ENCODE measurements around the gene KDM4B.
"Not testable (repeated sequence)": the region's sequence is repeated elsewhere in the genome, so short reads cannot be mapped to it uniquely, and the experiment has no call there.

The KDM4B gene

DNA sequence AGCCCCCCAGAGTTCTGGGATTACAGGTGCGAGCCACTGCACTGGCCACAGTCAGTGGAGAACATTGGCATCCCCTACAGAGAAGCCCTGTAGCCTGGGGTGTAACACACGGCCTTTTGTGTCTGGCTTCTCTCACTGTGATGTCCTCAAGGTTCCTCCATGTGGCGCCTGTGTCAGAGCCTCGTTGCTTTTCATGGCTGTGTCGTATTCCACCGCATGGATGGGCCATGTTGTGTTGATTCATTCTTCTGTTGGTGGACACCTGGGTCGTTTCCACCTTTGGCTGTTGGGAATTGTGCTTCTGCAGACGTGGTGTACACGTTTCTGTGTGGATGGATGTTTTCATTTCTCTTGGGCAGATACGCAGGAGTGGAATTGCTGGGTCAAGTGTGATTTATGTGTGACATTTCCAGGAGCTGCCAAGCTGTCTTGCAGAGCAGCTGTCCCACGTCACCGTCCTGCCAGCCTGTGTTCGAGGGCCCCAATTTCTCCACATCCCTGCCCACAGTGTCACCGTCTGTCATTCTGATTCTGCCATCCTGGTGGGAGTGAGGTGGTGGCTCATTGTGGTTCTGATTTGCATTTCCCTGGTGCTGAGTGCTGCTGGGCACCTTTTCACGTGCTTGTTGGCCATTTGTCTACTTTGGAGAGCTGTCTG lies 59.4 kb downstream of the KDM4B start:
- Histone ChIP-seq H3K4me1 (ENCODE audit: control insufficient read depth, insufficient read depth, low read length) (no peaks in the 10 kb centered on the region), H3K4me3 (ENCODE audit: low read depth, low read length) (no peak overlapping the region), H3K27me3 (ENCODE audit: control insufficient read depth, insufficient read depth, low read length) (no peaks in the 10 kb centered on the region), H3K27ac (ENCODE audit: low read depth, low read length) (no peak overlapping the region), H3K9me3 (ENCODE audit: control insufficient read depth, insufficient read depth, low read length) (no peaks in the 10 kb centered on the region), H3K9ac (ENCODE audit: low read depth, low read length) (no peak overlapping the region), H3K36me3 (ENCODE audit: control insufficient read depth, insufficient read depth, low read length) (peaks cover 6% of the 10 kb centered on the region; the same call in 1 of the 2 replicates)

DNA sequence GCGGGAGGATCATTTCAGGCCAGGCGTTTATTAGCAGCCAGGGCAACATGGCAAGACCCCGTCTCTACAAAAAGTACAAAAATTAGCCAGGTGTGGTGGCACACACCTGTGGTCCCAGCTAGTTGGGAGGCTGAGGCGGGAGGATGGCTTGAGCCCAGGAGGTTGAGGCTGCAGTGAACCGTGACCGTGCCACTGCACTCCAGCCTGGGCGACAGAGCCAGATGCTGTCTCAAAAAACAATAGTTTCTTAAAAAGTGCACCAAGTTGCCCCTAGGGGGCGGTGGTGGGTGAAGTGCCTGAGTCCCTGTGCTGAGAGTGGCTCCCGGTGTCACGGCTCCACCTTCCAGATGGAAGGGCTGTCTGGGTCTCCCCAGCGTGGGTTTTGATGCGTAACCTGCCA lies 60.7 kb downstream of the KDM4B start:
- not testable (repeated sequence) for H3K9me3 ChIP-seq (ENCODE audit: control insufficient read depth, insufficient read depth, low read length); H3K4me3 ChIP-seq (ENCODE audit: low read depth, low read length); H3K27ac ChIP-seq (ENCODE audit: low read depth, low read length); H3K27me3 ChIP-seq (ENCODE audit: control insufficient read depth, insufficient read depth, low read length); H3K9ac ChIP-seq (ENCODE audit: low read depth, low read length); H3K4me1 ChIP-seq (ENCODE audit: control insufficient read depth, insufficient read depth, low read length)
- peaks cover 18% of the 10 kb centered on the region for H3K36me3 ChIP-seq (ENCODE audit: control insufficient read depth, insufficient read depth, low read length)

DNA sequence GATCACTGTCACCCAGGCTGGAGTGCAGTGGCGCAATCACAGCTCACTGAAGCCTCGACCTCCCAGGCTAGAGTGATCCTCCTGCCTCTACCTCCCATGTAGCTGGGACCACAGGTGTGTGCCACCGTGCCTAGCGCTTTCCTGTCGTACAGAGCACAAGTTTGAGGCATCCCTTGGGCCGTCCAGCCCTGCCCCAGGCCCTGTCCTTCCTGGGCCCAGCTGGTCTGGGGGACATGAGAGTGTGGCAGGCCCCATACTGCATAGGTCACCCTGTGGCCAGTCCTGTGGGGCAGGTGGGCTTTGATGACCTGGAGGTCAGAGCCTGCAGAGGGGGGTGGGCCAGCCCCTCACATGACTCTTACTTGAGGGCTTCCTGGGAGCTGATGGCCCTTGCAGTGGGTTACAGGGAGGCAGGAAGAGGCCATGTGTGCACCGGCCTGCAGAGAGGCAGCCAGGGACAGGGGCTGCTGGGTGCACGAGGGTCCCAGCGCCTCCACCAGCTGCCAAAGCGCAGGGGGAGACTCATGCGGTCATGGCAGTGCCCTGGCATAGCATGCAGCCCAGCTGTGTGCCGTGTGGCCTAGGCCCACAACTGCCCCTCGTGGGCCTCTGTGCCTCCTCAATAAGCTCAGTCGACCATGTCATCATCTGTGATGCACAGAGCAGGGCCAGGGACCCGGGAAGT lies 61.4 kb downstream of the KDM4B start:
- no peaks in the 10 kb centered on the region for H3K27me3 ChIP-seq (ENCODE audit: control insufficient read depth, insufficient read depth, low read length)
- peaks cover 23% of the 10 kb centered on the region for H3K36me3 ChIP-seq (ENCODE audit: control insufficient read depth, insufficient read depth, low read length)
- no peak overlapping the region for H3K27ac ChIP-seq (ENCODE audit: low read depth, low read length)
- H3K9ac ChIP-seq (ENCODE audit: low read depth, low read length), result no peak overlapping the region
- no peaks in the 10 kb centered on the region for H3K9me3 ChIP-seq (ENCODE audit: control insufficient read depth, insufficient read depth, low read length)
- H3K4me1 ChIP-seq (ENCODE audit: control insufficient read depth, insufficient read depth, low read length), result no peaks in the 10 kb centered on the region
- H3K4me3 ChIP-seq (ENCODE audit: low read depth, low read length), result no peak overlapping the region

DNA sequence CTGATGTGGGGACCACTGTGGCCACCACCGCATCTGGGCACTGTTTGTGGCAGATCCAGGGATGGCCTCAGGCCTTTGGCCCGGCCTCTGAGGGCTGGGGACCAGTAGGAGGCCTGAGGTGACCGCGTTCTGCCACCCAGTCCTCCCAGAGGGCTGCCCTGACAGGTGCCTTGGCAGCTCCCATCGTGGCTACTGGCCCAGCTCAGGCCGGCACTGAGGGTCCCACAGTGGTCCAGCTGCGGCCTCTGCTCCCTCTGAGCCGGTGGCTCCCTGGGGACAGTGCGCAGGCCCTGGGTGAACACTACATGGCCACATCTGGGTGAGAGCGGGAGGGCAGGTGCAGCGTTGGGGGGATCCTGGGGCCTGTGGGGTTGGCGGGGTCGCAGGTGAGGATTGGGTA lies 61.9 kb downstream of the KDM4B start:
- Histone ChIP-seq H3K27ac (ENCODE audit: low read depth, low read length) (no peak overlapping the region), H3K36me3 (ENCODE audit: control insufficient read depth, insufficient read depth, low read length) (peaks cover 23% of the 10 kb centered on the region)

DNA sequence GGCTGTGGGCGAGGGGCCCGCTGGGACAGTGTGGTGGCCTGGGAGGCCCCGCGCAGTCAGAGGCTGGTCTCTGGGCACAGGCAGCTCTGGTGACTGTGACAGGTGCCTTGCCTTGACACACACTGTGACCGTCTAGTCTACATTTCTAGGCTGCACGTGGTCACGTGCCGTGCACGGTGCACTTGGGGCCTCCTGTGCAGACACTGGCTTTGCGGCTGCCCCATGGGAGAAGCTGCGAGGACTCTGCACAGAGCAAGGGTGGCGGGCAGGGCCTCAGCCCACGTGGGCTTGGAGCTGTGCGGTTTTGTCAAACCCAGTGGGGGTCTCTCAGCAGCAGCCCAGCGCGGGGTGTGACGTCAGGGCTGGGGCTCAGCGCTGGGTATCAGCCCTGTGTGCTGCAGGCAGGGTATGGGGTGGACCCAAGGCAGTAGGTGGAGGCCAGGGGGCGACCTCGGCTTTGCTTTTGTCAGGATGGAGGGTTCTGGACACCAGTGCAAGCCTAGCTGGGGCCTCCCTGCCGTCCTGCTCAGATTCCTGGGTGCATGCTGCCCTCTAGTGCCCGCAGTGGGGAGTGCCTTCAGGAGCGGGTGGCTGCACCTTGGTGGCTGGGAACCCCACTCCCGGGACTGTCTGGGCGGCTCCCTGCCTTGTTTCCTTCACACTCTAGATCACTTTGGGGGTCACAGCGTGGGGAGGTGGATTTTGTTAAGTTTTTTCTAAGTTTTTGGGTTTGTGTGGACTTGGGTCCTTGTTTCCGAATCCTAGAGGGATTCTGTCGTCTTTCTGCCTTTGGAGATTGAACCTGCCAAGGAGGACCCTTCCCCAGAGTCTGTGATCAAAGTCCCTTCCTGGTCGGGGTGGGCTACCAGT lies 62.6 kb downstream of the KDM4B start:
- Histone ChIP-seq H3K27me3 (ENCODE audit: control insufficient read depth, insufficient read depth, low read length) (no peaks in the 10 kb centered on the region), H3K27ac (ENCODE audit: low read depth, low read length) (peak overlapping the region; percentile 1), H3K9ac (ENCODE audit: low read depth, low read length) (no peak overlapping the region), H3K4me3 (ENCODE audit: low read depth, low read length) (no peak overlapping the region), H3K4me1 (ENCODE audit: control insufficient read depth, insufficient read depth, low read length) (no peaks in the 10 kb centered on the region), H3K36me3 (ENCODE audit: control insufficient read depth, insufficient read depth, low read length) (peaks cover 23% of the 10 kb centered on the region), H3K9me3 (ENCODE audit: control insufficient read depth, insufficient read depth, low read length) (no peaks in the 10 kb centered on the region)

More for the DNA sequence above, 61.9 kb downstream of the KDM4B start:
- H3K9me3 ChIP-seq (ENCODE audit: control insufficient read depth, insufficient read depth, low read length), result no peaks in the 10 kb centered on the region
- no peaks in the 10 kb centered on the region for H3K4me1 ChIP-seq (ENCODE audit: control insufficient read depth, insufficient read depth, low read length)
- H3K4me3 ChIP-seq (ENCODE audit: low read depth, low read length), result no peak overlapping the region
- no peaks in the 10 kb centered on the region for H3K27me3 ChIP-seq (ENCODE audit: control insufficient read depth, insufficient read depth, low read length)
- no peak overlapping the region for H3K9ac ChIP-seq (ENCODE audit: low read depth, low read length)

DNA sequence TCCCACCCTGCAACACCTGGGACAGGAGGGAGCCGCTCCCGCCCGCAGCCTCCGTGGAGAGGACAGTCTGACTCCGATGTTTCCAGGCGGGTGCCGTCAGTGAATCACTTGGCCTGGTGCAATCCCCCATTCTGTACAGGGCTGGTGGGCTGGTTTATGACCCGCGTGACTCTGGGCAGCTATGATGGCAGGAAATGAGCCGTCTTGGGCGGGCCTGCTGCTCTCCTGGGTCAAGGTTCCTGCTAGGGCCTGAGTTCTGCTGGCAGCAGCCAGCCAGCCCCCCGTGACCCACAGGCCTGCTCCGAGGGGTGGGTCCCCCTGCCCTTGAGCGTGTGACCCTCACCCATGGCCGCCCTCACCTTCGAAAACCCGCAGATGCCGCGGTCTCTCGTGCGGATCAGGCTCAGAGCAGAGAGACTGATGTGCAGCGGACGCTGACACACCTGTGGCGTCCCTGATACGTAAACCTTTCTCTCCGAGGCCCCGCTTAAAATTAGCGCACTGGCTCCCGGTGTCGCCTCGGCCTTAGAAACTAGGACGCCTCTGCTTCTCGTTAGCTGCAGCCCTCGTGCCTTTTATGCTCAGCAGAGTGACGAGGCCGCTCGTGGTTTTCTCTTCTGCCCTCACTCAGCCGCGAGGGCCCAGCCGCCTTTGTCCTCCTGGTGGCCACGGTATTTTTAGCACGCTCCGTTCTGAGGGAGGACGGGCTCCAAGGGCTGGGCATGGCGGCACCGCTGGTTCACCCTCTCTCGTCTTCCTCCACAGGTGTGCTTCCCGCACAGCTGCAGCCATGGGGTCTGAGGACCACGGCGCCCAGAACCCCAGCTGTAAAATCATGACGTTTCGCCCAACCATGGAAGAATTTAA lies 63.4 kb downstream of the KDM4B start:
- Histone ChIP-seq H3K4me1 (ENCODE audit: control insufficient read depth, insufficient read depth, low read length) (no peaks in the 10 kb centered on the region), H3K27me3 (ENCODE audit: control insufficient read depth, insufficient read depth, low read length) (no peaks in the 10 kb centered on the region), H3K9me3 (ENCODE audit: control insufficient read depth, insufficient read depth, low read length) (no peaks in the 10 kb centered on the region), H3K9ac (ENCODE audit: low read depth, low read length) (no peak overlapping the region), H3K27ac (ENCODE audit: low read depth, low read length) (no peak overlapping the region), H3K36me3 (ENCODE audit: control insufficient read depth, insufficient read depth, low read length) (peaks cover 23% of the 10 kb centered on the region), H3K4me3 (ENCODE audit: low read depth, low read length) (no peak overlapping the region)

DNA sequence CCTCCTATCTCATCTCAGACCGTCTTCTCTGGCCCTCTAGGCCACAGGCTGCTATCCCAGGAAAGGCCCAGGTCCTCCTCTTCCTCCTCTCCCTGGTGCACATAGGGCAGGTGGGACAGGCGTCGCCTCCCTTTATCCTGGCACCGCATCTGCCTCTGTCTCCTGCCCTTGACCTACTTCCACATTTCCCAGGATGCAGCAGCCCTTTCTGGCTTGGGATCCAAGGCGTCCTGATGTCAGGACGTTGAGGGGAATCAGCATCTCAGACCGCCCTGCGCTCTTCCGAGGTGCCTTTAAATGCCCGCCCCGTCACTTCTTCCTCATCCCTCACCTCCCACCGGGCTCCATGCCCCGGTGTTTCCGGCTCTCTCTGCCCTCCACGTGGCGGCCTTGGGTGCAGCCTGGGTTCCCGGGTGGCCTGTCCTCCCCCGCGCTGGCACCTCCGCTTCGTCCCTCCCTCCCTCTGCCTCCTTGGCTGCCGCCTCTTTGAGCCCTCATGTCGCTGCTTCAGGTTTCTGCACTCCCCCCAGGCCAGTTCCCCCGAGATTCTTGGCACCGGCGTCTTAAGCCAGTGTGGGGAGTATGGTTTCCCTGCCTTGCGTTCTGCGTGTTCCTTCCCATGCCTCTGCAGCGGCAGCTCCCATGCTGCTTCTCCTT lies 66.3 kb downstream of the KDM4B start:
- Histone ChIP-seq H3K4me1 (ENCODE audit: control insufficient read depth, insufficient read depth, low read length) (no peaks in the 10 kb centered on the region), H3K4me3 (ENCODE audit: low read depth, low read length) (no peak overlapping the region), H3K36me3 (ENCODE audit: control insufficient read depth, insufficient read depth, low read length) (peaks cover 29% of the 10 kb centered on the region), H3K27ac (ENCODE audit: low read depth, low read length) (no peak overlapping the region), H3K9ac (ENCODE audit: low read depth, low read length) (no peak overlapping the region), H3K9me3 (ENCODE audit: control insufficient read depth, insufficient read depth, low read length) (no peaks in the 10 kb centered on the region), H3K27me3 (ENCODE audit: control insufficient read depth, insufficient read depth, low read length) (no peaks in the 10 kb centered on the region)

DNA sequence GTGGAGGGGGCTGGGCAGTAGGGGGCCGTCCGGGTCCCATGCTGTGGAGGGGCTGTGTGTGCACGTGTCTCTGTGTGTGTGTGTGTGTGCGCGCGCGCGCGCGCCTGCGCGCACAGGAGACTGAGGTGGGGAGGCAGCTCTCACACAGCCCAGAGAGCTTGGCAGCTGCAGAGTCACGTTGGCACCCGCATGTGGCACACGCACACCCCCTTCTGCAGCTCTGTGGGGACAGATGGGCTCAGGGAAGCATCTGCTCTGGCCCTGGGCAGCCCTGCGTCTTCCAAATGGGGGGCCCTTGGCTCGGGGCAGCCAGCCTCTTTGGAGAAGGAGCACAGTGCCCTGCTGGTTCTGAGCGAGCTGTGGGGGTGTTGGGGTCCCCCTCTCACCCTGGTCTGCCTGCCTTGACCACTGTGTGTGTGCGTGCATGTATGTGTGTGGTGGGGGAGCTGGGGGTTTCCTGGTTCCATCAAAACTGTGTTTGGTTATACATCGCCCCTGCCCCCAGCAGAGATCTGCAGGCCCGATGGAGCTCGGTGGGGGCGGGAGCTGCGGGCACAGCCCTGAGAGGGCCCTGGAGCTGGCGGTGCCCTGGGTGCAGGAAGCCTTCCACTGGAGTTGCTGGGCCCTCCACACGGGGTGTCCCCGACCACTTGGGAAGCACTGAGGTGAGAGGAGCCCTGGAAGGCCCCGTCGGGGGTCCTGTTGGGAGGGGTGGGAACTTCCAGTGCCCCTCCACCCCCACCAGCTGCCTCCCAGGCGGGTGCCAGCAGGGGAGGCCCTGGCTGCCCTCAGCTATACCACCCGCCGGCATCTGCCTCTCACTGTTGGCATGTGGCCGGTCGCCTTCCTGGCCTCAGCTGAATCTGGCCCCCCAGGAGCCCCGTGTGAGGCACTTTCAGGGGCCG lies 67.1 kb downstream of the KDM4B start:
- H3K9me3 ChIP-seq (ENCODE audit: control insufficient read depth, insufficient read depth, low read length), result no peaks in the 10 kb centered on the region
- peaks cover 32% of the 10 kb centered on the region for H3K36me3 ChIP-seq (ENCODE audit: control insufficient read depth, insufficient read depth, low read length)
- no peak overlapping the region for H3K9ac ChIP-seq (ENCODE audit: low read depth, low read length)
- no peak overlapping the region for H3K27ac ChIP-seq (ENCODE audit: low read depth, low read length)
- no peaks in the 10 kb centered on the region for H3K4me1 ChIP-seq (ENCODE audit: control insufficient read depth, insufficient read depth, low read length)
- no peak overlapping the region for H3K4me3 ChIP-seq (ENCODE audit: low read depth, low read length)
- H3K27me3 ChIP-seq (ENCODE audit: control insufficient read depth, insufficient read depth, low read length), result no peaks in the 10 kb centered on the region

DNA sequence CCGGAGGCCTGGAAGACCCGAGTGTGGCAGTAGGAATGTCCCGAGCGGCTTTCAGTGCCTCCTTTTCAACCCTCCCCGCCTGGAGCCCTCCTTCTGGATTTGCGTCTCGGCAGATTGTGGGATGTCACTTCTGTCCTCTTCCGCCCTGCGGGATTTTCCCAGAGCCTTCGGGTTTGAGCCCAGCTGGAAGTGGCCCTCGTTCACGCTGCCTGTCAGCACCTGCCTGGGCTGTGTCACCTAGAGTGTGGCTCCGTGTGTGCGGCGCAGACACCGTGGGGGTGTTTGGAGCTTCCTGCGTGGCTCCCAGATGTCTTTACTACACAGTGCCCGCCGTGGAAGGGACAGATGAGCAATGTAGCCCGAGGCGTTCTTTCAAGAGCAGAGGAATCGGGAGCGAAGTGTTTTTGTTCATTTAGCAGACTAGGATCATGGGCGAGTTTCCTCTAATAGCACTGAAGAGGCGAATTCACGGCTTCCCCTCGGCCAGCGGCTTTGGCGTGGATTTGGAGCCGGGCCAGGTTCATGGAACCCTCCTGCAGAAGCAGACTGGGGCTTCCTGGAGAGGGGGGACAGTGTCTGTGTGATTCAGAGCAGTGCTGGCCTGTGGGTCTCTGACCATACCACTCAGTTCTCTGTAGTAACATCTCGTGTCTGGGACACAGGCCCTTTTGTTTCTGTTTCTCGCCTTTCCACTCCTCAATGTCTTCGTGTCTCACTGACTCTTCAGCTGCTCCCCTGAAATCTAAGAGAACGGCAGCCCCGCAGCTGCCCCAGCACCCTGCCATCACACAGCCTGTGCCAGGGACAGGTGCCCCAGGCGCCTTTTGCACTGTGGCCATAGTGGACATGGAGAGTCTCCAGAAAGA lies 68.0 kb downstream of the KDM4B start:
- Histone ChIP-seq H3K4me1 (ENCODE audit: control insufficient read depth, insufficient read depth, low read length) (no peaks in the 10 kb centered on the region), H3K9me3 (ENCODE audit: control insufficient read depth, insufficient read depth, low read length) (no peaks in the 10 kb centered on the region), H3K4me3 (ENCODE audit: low read depth, low read length) (no peak overlapping the region), H3K27ac (ENCODE audit: low read depth, low read length) (no peak overlapping the region), H3K9ac (ENCODE audit: low read depth, low read length) (no peak overlapping the region), H3K36me3 (ENCODE audit: control insufficient read depth, insufficient read depth, low read length) (peaks cover 36% of the 10 kb centered on the region), H3K27me3 (ENCODE audit: control insufficient read depth, insufficient read depth, low read length) (no peaks in the 10 kb centered on the region)
